ENCODE measurements around the gene MCUR1.

GRCh38 chr6:13848522-13849150 lies 34.3 kb upstream of the MCUR1 start:
- TF ChIP-seq POLR2A (IDR thresholded peaks at IDR 0.05): no peak
- TF ChIP-seq, protein P1, sequence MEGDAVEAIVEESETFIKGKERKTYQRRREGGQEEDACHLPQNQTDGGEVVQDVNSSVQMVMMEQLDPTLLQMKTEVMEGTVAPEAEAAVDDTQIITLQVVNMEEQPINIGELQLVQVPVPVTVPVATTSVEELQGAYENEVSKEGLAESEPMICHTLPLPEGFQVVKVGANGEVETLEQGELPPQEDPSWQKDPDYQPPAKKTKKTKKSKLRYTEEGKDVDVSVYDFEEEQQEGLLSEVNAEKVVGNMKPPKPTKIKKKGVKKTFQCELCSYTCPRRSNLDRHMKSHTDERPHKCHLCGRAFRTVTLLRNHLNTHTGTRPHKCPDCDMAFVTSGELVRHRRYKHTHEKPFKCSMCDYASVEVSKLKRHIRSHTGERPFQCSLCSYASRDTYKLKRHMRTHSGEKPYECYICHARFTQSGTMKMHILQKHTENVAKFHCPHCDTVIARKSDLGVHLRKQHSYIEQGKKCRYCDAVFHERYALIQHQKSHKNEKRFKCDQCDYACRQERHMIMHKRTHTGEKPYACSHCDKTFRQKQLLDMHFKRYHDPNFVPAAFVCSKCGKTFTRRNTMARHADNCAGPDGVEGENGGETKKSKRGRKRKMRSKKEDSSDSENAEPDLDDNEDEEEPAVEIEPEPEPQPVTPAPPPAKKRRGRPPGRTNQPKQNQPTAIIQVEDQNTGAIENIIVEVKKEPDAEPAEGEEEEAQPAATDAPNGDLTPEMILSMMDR (IDR thresholded peaks at IDR 0.05): no peak

All from heart left ventricle (tissue), 13 donors.